Parathyroid adenoma (tissue), 2 donors: Measurements from ENCODE around the gene GLS.

Source experiments
- H2AFZ ChIP-seq: fragments of 300-600 bp; sonication (generic); one replicate; pipeline ENCODE4 v1.7.0; 2017; ENCODE audit warnings: antibody characterized with exemption, mild to moderate bottlenecking
- H3K27ac ChIP-seq: fragments of 300-600 bp; sonication (generic); one replicate; pipeline ENCODE4 v1.7.0; 2017
- H3K27me3 ChIP-seq: fragments of 300-600 bp; sonication (generic); one replicate; pipeline ENCODE4 v1.7.0; 2017; ENCODE audit warnings: low read length; ENCODE audit not compliant: control insufficient read depth, insufficient read depth
- H3K36me3 ChIP-seq: fragments of 300-600 bp; sonication (generic); one replicate; pipeline ENCODE4 v1.7.0; 2017; ENCODE audit warnings: low read length; ENCODE audit not compliant: control insufficient read depth, insufficient read depth
- H3K4me1 ChIP-seq: fragments of 300-600 bp; sonication (generic); one replicate; pipeline ENCODE4 v1.7.0; 2017; ENCODE audit warnings: control low read depth
- H3K4me2 ChIP-seq: fragments of 300-600 bp; sonication (generic); one replicate; pipeline ENCODE4 v1.7.0; 2017; ENCODE audit warnings: low read length
- H3K4me3 ChIP-seq: fragments of 300-600 bp; sonication (generic); one replicate; pipeline ENCODE4 v1.7.0; 2017; ENCODE audit warnings: low read depth, low read length
- H3K79me2 ChIP-seq: fragments of 300-600 bp; sonication (generic); one replicate; pipeline ENCODE4 v1.7.0; 2017; ENCODE audit warnings: control low read depth
- H3K9ac ChIP-seq: fragments of 300-600 bp; sonication (generic); one replicate; pipeline ENCODE4 v1.7.0; 2017; ENCODE audit warnings: mild to moderate bottlenecking
- H3K9me3 ChIP-seq: fragments of 300-600 bp; sonication (generic); one replicate; pipeline ENCODE4 v1.7.0; 2017; ENCODE audit warnings: low read length; ENCODE audit not compliant: control insufficient read depth
- TF ChIP-seq, protein P1 (sequence below): fragments of 300-600 bp; sonication (generic); IDR thresholded peaks from one replicate; pipeline ENCODE4 v1.7.0; 2017; ENCODE audit warnings: antibody characterized with exemption, mild to moderate bottlenecking
- donor health status: primary hyperparathyroidism.

The GLS gene

DNA sequence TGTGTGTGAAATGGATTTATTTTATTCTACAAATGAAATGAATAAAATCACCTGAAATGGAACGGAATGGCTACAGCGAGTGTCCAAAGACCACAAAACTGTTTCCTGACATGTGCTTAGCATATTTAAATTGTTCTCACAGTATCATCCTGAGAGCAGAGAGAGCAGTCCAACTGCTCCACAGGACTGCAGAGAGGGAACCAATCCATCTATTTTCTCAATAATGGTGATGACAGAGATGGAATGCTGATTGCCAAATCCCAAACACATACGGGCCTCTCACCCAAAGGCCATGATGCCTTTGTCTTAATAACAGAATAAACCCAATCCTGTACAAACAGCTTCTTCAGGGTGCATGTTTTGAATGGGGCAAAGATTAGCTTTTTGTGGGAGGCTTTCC, 92.2 kb downstream of the GLS start:
- Histone ChIP-seq H2AFZ (no peak overlapping the region), H3K36me3 (peaks cover 4% of the 10 kb centered on the region), H3K4me1 (peaks cover 20% of the 10 kb centered on the region), H3K27ac (no peak overlapping the region), H3K9ac (no peak overlapping the region), H3K4me3 (no peak overlapping the region), H3K4me2 (no peak overlapping the region), H3K79me2 (no peaks in the 10 kb centered on the region), H3K9me3 (no peaks in the 10 kb centered on the region), H3K27me3 (no peaks in the 10 kb centered on the region)
- TF ChIP-seq, protein P1, sequence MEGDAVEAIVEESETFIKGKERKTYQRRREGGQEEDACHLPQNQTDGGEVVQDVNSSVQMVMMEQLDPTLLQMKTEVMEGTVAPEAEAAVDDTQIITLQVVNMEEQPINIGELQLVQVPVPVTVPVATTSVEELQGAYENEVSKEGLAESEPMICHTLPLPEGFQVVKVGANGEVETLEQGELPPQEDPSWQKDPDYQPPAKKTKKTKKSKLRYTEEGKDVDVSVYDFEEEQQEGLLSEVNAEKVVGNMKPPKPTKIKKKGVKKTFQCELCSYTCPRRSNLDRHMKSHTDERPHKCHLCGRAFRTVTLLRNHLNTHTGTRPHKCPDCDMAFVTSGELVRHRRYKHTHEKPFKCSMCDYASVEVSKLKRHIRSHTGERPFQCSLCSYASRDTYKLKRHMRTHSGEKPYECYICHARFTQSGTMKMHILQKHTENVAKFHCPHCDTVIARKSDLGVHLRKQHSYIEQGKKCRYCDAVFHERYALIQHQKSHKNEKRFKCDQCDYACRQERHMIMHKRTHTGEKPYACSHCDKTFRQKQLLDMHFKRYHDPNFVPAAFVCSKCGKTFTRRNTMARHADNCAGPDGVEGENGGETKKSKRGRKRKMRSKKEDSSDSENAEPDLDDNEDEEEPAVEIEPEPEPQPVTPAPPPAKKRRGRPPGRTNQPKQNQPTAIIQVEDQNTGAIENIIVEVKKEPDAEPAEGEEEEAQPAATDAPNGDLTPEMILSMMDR, result no peak

DNA sequence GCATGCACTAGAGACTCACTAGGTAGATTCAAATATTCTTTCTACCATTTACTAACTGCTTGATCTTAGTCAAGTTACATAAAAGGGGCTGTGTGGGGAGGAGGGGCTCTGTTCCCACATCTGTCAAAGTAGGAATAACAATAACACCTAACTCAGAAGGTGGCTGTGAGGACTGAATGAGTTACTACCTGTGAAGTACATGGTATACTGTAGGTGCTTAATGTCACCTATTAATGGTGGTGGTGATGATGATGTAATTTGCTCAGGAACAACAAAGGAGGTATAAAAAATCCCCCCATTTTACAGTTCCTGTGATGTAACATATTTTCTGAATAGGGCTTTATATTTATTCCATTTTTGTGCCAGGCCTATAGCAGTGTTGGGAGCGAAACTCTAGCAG, 92.6 kb downstream of the GLS start:
- H3K79me2 ChIP-seq, result no peaks in the 10 kb centered on the region
- no peak overlapping the region for H3K9ac ChIP-seq
- peaks cover 7% of the 10 kb centered on the region for H3K36me3 ChIP-seq
- H3K27me3 ChIP-seq, result no peaks in the 10 kb centered on the region
- TF ChIP-seq, protein P1, result no peak
- no peak overlapping the region for H3K4me3 ChIP-seq
- peak overlapping the region; percentile 3 for H3K4me2 ChIP-seq
- no peaks in the 10 kb centered on the region for H3K9me3 ChIP-seq
- H3K4me1 ChIP-seq, result peaks cover 24% of the 10 kb centered on the region
- H3K27ac ChIP-seq, result peak overlapping the region; percentile 84
- no peak overlapping the region for H2AFZ ChIP-seq

DNA sequence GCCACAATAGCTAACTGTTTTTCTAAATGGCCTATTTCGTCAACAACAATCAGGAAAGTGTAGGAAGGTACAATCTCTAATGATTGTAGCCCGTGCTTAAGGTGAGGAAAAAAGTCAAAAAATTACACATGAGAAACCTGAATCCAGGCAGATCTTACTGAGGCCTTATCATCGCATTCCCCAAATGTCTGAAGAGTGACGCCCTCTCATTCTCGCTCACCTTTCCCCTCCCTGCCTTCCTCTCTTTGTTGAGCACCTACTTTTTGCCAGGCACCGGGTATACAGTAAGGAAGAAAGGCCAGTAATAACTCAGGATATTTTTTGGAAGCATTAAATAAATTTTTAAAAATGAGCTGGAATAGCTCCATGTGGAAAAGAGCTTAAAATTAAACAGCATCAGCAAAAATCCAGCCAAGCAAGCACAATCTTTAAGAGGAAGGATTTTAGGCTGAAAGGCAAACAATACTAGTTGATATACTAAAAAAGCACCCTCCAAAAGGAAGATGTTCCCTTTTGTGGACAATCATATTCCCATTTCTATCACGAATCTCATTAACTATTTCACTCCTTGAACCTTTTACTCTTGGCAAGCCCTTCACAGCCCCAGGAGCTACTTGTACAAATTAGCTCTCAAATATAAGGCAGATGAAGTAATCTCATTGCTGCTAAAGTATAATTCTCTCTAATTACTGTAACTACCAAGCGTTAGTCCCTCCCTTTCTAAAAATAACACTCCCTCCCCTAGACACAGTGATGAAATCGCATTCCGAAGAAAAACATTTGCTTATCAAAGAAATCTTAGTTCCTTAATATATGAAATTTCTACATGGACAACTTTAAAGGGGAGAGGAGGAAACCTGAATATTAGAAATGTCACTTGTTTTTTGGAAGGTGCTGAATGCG, 93.4 kb downstream of the GLS start:
- peak overlapping the region; percentile 18 for H3K4me3 ChIP-seq
- peak overlapping the region; percentile 84 for H3K27ac ChIP-seq
- peaks cover 7% of the 10 kb centered on the region for H3K36me3 ChIP-seq

DNA sequence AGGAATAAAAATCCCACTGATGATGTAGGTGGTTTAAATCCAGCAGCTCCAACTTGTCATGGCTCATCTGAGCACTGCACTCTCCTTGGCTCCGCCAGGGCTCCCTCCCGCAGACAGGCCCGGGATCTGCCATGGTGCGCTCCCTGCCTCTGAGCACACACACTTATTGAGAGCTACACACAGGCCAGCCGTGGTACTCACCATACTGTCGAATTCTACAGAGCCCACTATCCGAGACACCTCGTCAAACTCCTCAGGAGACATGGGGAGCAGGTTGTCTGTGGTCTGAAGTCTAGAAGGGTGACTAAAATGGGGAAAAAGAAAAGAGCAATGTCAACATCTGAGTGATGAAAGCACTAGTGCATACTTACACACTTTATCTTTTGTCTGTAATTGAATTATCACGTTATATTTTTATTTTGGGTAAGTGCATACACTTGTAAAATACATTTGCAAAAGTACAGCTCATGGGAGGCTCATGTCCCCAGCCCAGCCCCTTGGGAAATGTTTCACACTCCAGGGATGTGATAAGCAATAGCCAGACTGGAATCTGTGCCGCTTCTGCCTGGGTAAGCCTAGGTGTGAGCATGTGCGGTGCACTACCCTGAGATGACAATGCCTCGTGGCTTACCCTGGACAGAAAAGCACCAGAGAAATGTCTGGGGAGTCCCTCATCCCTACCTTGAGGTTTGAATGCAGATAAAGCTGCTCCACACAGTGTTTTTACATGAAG, 94.2 kb downstream of the GLS start:
- Histone ChIP-seq H3K4me2 (peak overlapping the region; percentile 3), H3K9ac (no peak overlapping the region), H3K27ac (peak overlapping the region; percentile 84), H3K79me2 (no peaks in the 10 kb centered on the region), H3K27me3 (no peaks in the 10 kb centered on the region), H3K36me3 (peaks cover 7% of the 10 kb centered on the region), H3K4me1 (peaks cover 40% of the 10 kb centered on the region), H3K4me3 (no peak overlapping the region), H3K9me3 (no peaks in the 10 kb centered on the region), H2AFZ (peak overlapping the region; percentile 75)
- TF ChIP-seq, protein P1, result no peak

More for the DNA sequence above, 93.4 kb downstream of the GLS start:
- Histone ChIP-seq H2AFZ (peak overlapping the region; percentile 75), H3K9ac (no peak overlapping the region), H3K27me3 (no peaks in the 10 kb centered on the region), H3K4me1 (peaks cover 32% of the 10 kb centered on the region), H3K4me2 (peak overlapping the region; percentile 3), H3K9me3 (no peaks in the 10 kb centered on the region), H3K79me2 (no peaks in the 10 kb centered on the region)
- TF ChIP-seq, protein P1, result no peak
